HCT116 (cell line): ENCODE results near the gene PRRX2.

ENCODE experiments used
- ATF3 ChIP-seq: IDR thresholded peaks from 2 replicates; pipeline ENCODE4 v1.6.1; 2012
- CTCF ChIP-seq, 3 experiments: fragments of 200-600 bp in 1 of 3; sonication (generic) in 1 of 3; IDR thresholded peaks in 2 of 3; conservative IDR thresholded peaks in 1 of 3; 2 replicates each; pipeline ENCODE4 v1.5.1; 2012 to 2017; ENCODE audit warnings: low read depth in 2 of 3, low read length in 2 of 3, antibody characterized with exemption in 1 of 3, borderline replicate concordance in 1 of 3, control low read depth in 1 of 3, mild to moderate bottlenecking in 1 of 3, mixed read lengths in 1 of 3, mixed run types in 1 of 3, moderate library complexity in 1 of 3; ENCODE audit not compliant: insufficient read depth in 1 of 3
- EGR1 ChIP-seq: IDR thresholded peaks from 2 replicates; pipeline ENCODE4 v1.6.1; 2012; ENCODE audit warnings: low read depth
- ELF1 ChIP-seq: IDR thresholded peaks from 2 replicates; pipeline ENCODE4 v1.6.1; 2012; ENCODE audit warnings: low read depth, borderline replicate concordance
- EZH2 ChIP-seq: fragments of 200-600 bp; sonication (generic); IDR thresholded peaks from 2 replicates; pipeline ENCODE4 v1.6.1; 2017; ENCODE audit warnings: antibody characterized with exemption, mixed run types
- MAX ChIP-seq: IDR thresholded peaks from 2 replicates; pipeline ENCODE4 v1.6.1; 2012
- REST ChIP-seq: IDR thresholded peaks from 2 replicates; pipeline ENCODE4 v1.6.1; 2012; ENCODE audit warnings: low read depth
- SP1 ChIP-seq: IDR thresholded peaks from 2 replicates; pipeline ENCODE4 v1.6.1; 2012; ENCODE audit warnings: low read depth
- TCF7L2 ChIP-seq: IDR thresholded peaks from 2 replicates; pipeline ENCODE4 v1.7.0; 2011; ENCODE audit warnings: borderline replicate concordance, inconsistent platforms; ENCODE audit not compliant: insufficient read depth, insufficient read length; ENCODE audit errors: extremely low read depth
- YY1 ChIP-seq: IDR thresholded peaks from 2 replicates; pipeline ENCODE4 v1.6.1; 2011; ENCODE audit warnings: low read length, low read depth, moderate library complexity, mild to moderate bottlenecking; ENCODE audit not compliant: insufficient replicate concordance; ENCODE audit errors: extremely low read depth

GRCh38 chr9:129761901-129762369 is 96.5 kb downstream of the PRRX2 start:
- no peak for TF ChIP-seq CTCF (IDR thresholded peaks at IDR 0.05 in 2 of 3, conservative IDR thresholded peaks at IDR 0.05 in 1 of 3; ENCODE audit: borderline replicate concordance in 1 of 3, insufficient read depth in 1 of 3, low read depth in 2 of 3, low read length in 2 of 3)
- TF ChIP-seq REST: no peak
- TF ChIP-seq TCF7L2: no peak
- TF ChIP-seq ATF3: no peak
- TF ChIP-seq MAX: no peak
- TF ChIP-seq SP1: no peak; the same call in 1 of the 2 replicates
- TF ChIP-seq EZH2: no peak
- no peak for TF ChIP-seq EGR1
- no peak for TF ChIP-seq ELF1
- TF ChIP-seq YY1: no peak
